HEK293 (cell line): Measurements from ENCODE around the gene KBTBD8.

Experiments used
- CTCF ChIA-PET: fragments of 350-600 bp; formaldehyde crosslinking; extraction: SDS; loops from one replicate; lab custom pipeline; 2021; ENCODE audit warnings: antibody characterized with exemption; lab: Yijun Ruan, JAX
- POLR2A ChIA-PET: fragments of 300-600 bp; formaldehyde crosslinking; extraction: SDS; loops from one replicate; lab custom pipeline; 2020; ENCODE audit warnings: antibody characterized with exemption, inconsistent platforms; lab: Yijun Ruan, JAX
- H3K27ac ChIP-seq: fragments of 200-500 bp; sonication (Bioruptor generic); 2 replicates; pipeline ENCODE4 v1.5.1; 2014; ENCODE audit warnings: low read depth, low read length, control low read depth, inconsistent platforms; ENCODE audit errors: extremely low read depth
- H3K36me3 ChIP-seq, 2 experiments: fragments of 200-500 bp in 1 of 2; sonication (Bioruptor generic) in 1 of 2; 1 replicate in 1 of 2; 2 replicates in 1 of 2; pipeline ENCODE4 v1.5.1; 2014 to 2017; ENCODE audit warnings: inconsistent platforms in 2 of 2, low read length in 2 of 2; ENCODE audit not compliant: control insufficient read depth in 2 of 2, insufficient read depth in 1 of 2
- H3K4me1 ChIP-seq: fragments of 200-500 bp; sonication (Bioruptor generic); 2 replicates; pipeline ENCODE4 v1.5.1; 2014; ENCODE audit warnings: mild to moderate bottlenecking, low read length, inconsistent platforms; ENCODE audit not compliant: control insufficient read depth, insufficient read depth
- H3K4me3 ChIP-seq: 2 replicates; pipeline ENCODE4 v1.5.1; 2011; ENCODE audit warnings: low read depth, mild to moderate bottlenecking, control low read depth, low read length, moderate library complexity
- H3K9me3 ChIP-seq: fragments of 200-500 bp; sonication (Bioruptor generic); 2 replicates; pipeline ENCODE4 v1.5.1; 2014; ENCODE audit warnings: low read depth, low read length, inconsistent platforms; ENCODE audit not compliant: control insufficient read depth, insufficient read depth
- ELK4 ChIP-seq: IDR thresholded peaks from 2 replicates; pipeline ENCODE4 v1.6.1; 2011; ENCODE audit warnings: mild to moderate bottlenecking, low read depth, low read length, borderline replicate concordance
- GLI2 ChIP-seq: fragments of 450-650 bp; formaldehyde crosslinking; IDR thresholded peaks from 2 replicates; pipeline ENCODE4; 2017; ENCODE audit warnings: missing biosample characterization, missing genetic modification characterization, low read depth, borderline replicate concordance
- GLI4 ChIP-seq: fragments of 450-650 bp; formaldehyde crosslinking; IDR thresholded peaks from 2 replicates; pipeline ENCODE4 v1.5.1; 2016; ENCODE audit warnings: missing biosample characterization, missing genetic modification characterization
- KLF16 ChIP-seq: fragments of 450-650 bp; formaldehyde crosslinking; IDR thresholded peaks from 2 replicates; pipeline ENCODE4 v1.5.1; 2017; ENCODE audit warnings: missing biosample characterization, missing genetic modification characterization
- TCF7L2 ChIP-seq: IDR thresholded peaks from 2 replicates; pipeline ENCODE4 v1.6.1; 2011; ENCODE audit warnings: low read depth, mild to moderate bottlenecking, inconsistent platforms, low read length, moderate library complexity, borderline replicate concordance
- TRIM28 ChIP-seq: IDR thresholded peaks from 2 replicates; pipeline ENCODE4 v1.6.1; 2011; ENCODE audit warnings: low read length, control low read depth, borderline replicate concordance
- YY1 ChIP-seq: fragments of 450-650 bp; formaldehyde crosslinking; IDR thresholded peaks from 2 replicates; pipeline ENCODE4 v1.5.1; 2018; ENCODE audit warnings: missing biosample characterization, missing genetic modification characterization
- ZBTB7A ChIP-seq: fragments of 450-650 bp; formaldehyde crosslinking; IDR thresholded peaks from 2 replicates; pipeline ENCODE4 v1.5.1; 2016; ENCODE audit warnings: low read depth, missing biosample characterization, missing genetic modification characterization
- ZNF140 ChIP-seq: fragments of 450-650 bp; formaldehyde crosslinking; IDR thresholded peaks from 2 replicates; pipeline ENCODE4 v1.5.1; 2016; ENCODE audit warnings: missing biosample characterization, missing genetic modification characterization
- ZNF223 ChIP-seq: fragments of 450-650 bp; formaldehyde crosslinking; IDR thresholded peaks from 2 replicates; pipeline ENCODE4 v1.5.1; 2016; ENCODE audit warnings: missing biosample characterization, missing genetic modification characterization
- ZNF433 ChIP-seq: fragments of 450-650 bp; formaldehyde crosslinking; IDR thresholded peaks from 2 replicates; pipeline ENCODE4 v1.5.1; 2016; ENCODE audit warnings: missing biosample characterization, missing genetic modification characterization, low read depth
- ZNF501 ChIP-seq: fragments of 450-650 bp; formaldehyde crosslinking; IDR thresholded peaks from 2 replicates; pipeline ENCODE4 v1.5.1; 2016; ENCODE audit warnings: missing biosample characterization, missing genetic modification characterization
- ZNF571 ChIP-seq: fragments of 450-650 bp; formaldehyde crosslinking; IDR thresholded peaks from 2 replicates; pipeline ENCODE4 v1.5.0; 2017; ENCODE audit warnings: missing biosample characterization, missing genetic modification characterization
- ZNF596 ChIP-seq: fragments of 450-650 bp; IDR thresholded peaks from 2 replicates; pipeline ENCODE4 v1.5.0; 2018; ENCODE audit warnings: missing biosample characterization, mild to moderate bottlenecking, missing genetic modification characterization, moderate library complexity
- ZNF624 ChIP-seq: fragments of 450-650 bp; formaldehyde crosslinking; IDR thresholded peaks from 2 replicates; pipeline ENCODE4 v1.5.1; 2017; ENCODE audit warnings: missing biosample characterization, missing genetic modification characterization
- ZNF629 ChIP-seq: fragments of 450-650 bp; formaldehyde crosslinking; IDR thresholded peaks from 2 replicates; pipeline ENCODE4 v1.5.1; 2017; ENCODE audit warnings: missing biosample characterization, missing genetic modification characterization
- ZNF785 ChIP-seq: fragments of 450-650 bp; formaldehyde crosslinking; IDR thresholded peaks from 2 replicates; pipeline ENCODE4 v1.5.1; 2016; ENCODE audit warnings: missing biosample characterization, missing genetic modification characterization
- ZNF792 ChIP-seq: fragments of 450-650 bp; formaldehyde crosslinking; IDR thresholded peaks from 2 replicates; pipeline ENCODE4 v1.5.1; 2016; ENCODE audit warnings: missing biosample characterization, missing genetic modification characterization
- ZNF837 ChIP-seq: fragments of 450-650 bp; formaldehyde crosslinking; IDR thresholded peaks from 2 replicates; pipeline ENCODE4 v1.5.1; 2016; ENCODE audit warnings: missing biosample characterization, missing genetic modification characterization
- TF ChIP-seq, protein P1 (sequence below): fragments of 450-650 bp; formaldehyde crosslinking; conservative IDR thresholded peaks from 2 replicates; pipeline ENCODE4 v1.5.1; 2016; ENCODE audit warnings: low read depth, missing biosample characterization, missing genetic modification characterization
- TF ChIP-seq, protein P2 (sequence below): fragments of 450-650 bp; formaldehyde crosslinking; IDR thresholded peaks from 2 replicates; pipeline ENCODE4 v1.5.1; 2016; ENCODE audit warnings: missing biosample characterization, missing genetic modification characterization
- TF ChIP-seq, protein P3 (sequence below): fragments of 450-650 bp; formaldehyde crosslinking; IDR thresholded peaks from 2 replicates; pipeline ENCODE4 v1.5.1; 2016; ENCODE audit warnings: missing biosample characterization, missing genetic modification characterization

The KBTBD8 gene

DNA sequence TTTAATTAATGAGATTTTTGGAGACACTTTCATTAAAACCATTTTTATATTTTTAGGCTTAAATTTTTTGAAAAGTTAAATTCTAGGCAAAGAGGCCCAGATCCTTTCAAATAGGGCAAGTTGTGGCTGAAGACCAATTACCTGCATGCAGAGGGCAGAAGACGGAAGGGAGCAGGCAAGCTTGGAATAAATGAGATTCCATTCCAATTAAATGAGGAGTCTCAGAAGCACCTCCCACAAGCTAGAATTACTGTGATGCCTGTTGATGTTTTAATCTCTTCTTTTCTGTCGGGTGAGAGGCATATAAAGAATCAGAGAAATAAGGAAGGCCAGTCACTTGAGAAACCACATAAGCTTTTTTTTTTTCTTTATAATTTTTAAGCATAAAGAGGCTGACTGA, 46.8 kb downstream of the KBTBD8 start:
- H3K36me3 ChIP-seq: no peaks in the 10 kb centered on the region

GRCh38 chr3:67045711-67046465, 47.8 kb downstream of the KBTBD8 start:
- H3K4me1 ChIP-seq: no peaks in the 10 kb centered on the region
- no peak overlapping the region for H3K4me3 ChIP-seq
- H3K36me3 ChIP-seq: no peaks in the 10 kb centered on the region
- POLR2A ChIA-PET: interaction anchor here (0.9 kb wide), 1 partner anchor 10 kb away, joined by 3 read pairs; no protein-coding TSS in a partner anchor
- no peak for TF ChIP-seq ZNF140 (tag by site-specific recombination)
- TF ChIP-seq ZNF596: no peak
- TF ChIP-seq ELK4: no peak
- TF ChIP-seq, protein P1, sequence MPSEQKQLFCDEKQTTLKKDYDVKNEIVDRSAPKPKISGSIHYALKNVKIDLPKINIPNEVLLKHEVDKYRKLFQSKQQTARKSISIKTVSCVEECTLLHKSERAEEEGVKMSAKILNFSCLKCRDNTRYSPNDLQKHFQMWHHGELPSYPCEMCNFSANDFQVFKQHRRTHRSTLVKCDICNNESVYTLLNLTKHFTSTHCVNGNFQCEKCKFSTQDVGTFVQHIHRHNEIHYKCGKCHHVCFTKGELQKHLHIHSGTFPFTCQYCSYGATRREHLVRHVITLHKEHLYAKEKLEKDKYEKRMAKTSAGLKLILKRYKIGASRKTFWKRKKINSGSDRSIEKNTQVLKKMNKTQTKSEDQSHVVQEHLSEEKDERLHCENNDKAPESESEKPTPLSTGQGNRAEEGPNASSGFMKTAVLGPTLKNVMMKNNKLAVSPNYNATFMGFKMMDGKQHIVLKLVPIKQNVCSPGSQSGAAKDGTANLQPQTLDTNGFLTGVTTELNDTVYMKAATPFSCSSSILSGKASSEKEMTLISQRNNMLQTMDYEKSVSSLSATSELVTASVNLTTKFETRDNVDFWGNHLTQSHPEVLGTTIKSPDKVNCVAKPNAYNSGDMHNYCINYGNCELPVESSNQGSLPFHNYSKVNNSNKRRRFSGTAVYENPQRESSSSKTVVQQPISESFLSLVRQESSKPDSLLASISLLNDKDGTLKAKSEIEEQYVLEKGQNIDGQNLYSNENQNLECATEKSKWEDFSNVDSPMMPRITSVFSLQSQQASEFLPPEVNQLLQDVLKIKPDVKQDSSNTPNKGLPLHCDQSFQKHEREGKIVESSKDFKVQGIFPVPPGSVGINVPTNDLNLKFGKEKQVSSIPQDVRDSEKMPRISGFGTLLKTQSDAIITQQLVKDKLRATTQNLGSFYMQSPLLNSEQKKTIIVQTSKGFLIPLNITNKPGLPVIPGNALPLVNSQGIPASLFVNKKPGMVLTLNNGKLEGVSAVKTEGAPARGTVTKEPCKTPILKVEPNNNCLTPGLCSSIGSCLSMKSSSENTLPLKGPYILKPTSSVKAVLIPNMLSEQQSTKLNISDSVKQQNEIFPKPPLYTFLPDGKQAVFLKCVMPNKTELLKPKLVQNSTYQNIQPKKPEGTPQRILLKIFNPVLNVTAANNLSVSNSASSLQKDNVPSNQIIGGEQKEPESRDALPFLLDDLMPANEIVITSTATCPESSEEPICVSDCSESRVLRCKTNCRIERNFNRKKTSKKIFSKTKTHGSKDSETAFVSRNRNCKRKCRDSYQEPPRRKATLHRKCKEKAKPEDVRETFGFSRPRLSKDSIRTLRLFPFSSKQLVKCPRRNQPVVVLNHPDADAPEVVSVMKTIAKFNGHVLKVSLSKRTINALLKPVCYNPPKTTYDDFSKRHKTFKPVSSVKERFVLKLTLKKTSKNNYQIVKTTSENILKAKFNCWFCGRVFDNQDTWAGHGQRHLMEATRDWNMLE: no peak
- no peak for TF ChIP-seq YY1 (tag by site-specific recombination)
- no peak for TF ChIP-seq TRIM28
- TF ChIP-seq ZNF223: no peak
- no peak for TF ChIP-seq TCF7L2
- TF ChIP-seq ZNF433: no peak
- no peak for TF ChIP-seq GLI2 (tag by site-specific recombination)
- no peak for TF ChIP-seq ZNF785
- no peak for TF ChIP-seq ZNF501 (tag by site-specific recombination)
- TF ChIP-seq, all 188 proteins: peak for 0
- CTCF ChIA-PET: interaction anchor here (0.5 to 1.7 kb wide), 3 partner anchors 68 to 479 kb away, joined by 3 to 6 read pairs (median 3); no protein-coding TSS in a partner anchor
- Histone ChIP-seq H3K27ac (no peak overlapping the region), H3K9me3 (no peaks in the 10 kb centered on the region)

More for the DNA sequence above, 46.8 kb downstream of the KBTBD8 start:
- Histone ChIP-seq H3K4me1 (no peaks in the 10 kb centered on the region), H3K4me3 (no peak overlapping the region), H3K9me3 (no peaks in the 10 kb centered on the region), H3K27ac (no peak overlapping the region)
- TF ChIP-seq KLF16 (tag by site-specific recombination): no peak
- TF ChIP-seq, protein P2, sequence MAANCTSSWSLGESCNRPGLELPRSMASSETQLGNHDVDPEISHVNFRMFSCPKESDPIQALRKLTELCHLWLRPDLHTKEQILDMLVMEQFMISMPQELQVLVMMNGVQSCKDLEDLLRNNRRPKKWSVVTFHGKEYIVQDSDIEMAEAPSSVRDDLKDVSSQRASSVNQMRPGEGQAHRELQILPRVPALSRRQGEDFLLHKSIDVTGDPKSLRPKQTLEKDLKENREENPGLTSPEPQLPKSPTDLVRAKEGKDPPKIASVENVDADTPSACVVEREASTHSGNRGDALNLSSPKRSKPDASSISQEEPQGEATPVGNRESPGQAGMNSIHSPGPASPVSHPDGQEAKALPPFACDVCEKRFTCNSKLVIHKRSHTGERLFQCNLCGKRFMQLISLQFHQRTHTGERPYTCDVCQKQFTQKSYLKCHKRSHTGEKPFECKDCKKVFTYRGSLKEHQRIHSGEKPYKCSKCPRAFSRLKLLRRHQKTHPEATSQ (tag by site-specific recombination): no peak
- POLR2A ChIA-PET: no interaction called here
- CTCF ChIA-PET: interaction anchor here (1.3 kb wide), 1 partner anchor 69 kb away, joined by 3 read pairs; no protein-coding TSS in a partner anchor

- no peaks in the 10 kb centered on the region for H3K36me3 ChIP-seq
- ChIA-PET POLR2A (no interaction called here), CTCF (interaction anchor here (1.7 kb wide), 1 partner anchor 108 kb away, joined by 6 read pairs; no protein-coding TSS in a partner anchor)
- no peaks in the 10 kb centered on the region for H3K4me1 ChIP-seq
- no peak overlapping the region for H3K4me3 ChIP-seq
- H3K9me3 ChIP-seq: no peaks in the 10 kb centered on the region
- no peak overlapping the region for H3K27ac ChIP-seq
- TF ChIP-seq, protein P3, sequence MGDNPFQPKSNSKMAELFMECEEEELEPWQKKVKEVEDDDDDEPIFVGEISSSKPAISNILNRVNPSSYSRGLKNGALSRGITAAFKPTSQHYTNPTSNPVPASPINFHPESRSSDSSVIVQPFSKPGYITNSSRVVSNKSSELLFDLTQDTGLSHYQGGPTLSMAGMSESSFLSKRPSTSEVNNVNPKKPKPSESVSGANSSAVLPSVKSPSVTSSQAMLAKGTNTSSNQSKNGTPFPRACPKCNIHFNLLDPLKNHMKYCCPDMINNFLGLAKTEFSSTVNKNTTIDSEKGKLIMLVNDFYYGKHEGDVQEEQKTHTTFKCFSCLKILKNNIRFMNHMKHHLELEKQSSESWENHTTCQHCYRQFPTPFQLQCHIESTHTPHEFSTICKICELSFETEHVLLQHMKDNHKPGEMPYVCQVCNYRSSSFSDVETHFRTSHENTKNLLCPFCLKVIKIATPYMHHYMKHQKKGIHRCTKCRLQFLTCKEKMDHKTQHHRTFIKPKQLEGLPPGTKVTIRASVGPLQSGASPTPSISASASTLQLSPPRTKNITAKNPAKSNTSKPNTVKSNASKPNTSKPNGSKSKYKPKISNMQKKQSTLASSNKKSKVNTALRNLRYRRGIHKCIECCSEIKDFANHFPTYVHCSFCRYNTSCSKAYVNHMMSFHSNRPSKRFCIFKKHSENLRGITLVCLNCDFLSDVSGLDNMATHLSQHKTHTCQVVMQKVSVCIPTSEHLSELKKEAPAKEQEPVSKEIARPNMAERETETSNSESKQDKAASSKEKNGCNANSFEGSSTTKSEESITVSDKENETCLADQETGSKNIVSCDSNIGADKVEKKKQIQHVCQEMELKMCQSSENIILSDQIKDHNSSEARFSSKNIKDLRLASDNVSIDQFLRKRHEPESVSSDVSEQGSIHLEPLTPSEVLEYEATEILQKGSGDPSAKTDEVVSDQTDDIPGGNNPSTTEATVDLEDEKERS (tag by site-specific recombination): no peak
- TF ChIP-seq ZNF624 (tag by site-specific recombination) (no peak), ZNF837 (tag by site-specific recombination) (no peak), ZNF571 (tag by site-specific recombination) (no peak), ZNF629 (tag by site-specific recombination) (no peak), GLI4 (no peak), ZBTB7A (no peak), ZNF792 (tag by site-specific recombination) (no peak)
Measured at GRCh38 chr3:67047051-67047450, 48.9 kb downstream of the KBTBD8 start.
